Mesothelial cell of epicardium (in vitro differentiated cells): ENCODE results near the gene BEND5. TPM values are rescaled to one million over a fixed set of nuclear protein-coding genes. Genes with fewer than 3 reads are reported as not detected.

Experiments used
- DNase-seq, 2 experiments: peaks; one replicate each; pipeline ENCODE4 v3.0.0; 2021; ENCODE audit warnings: low spot score in 2 of 2; ENCODE audit not compliant: unreplicated experiment in 2 of 2
- H3K27ac Mint-ChIP-seq: 2 replicates; pipeline ENCODE4 v1.8.0; 2021; ENCODE audit warnings: mixed read lengths
- H3K27me3 Mint-ChIP-seq: 2 replicates; pipeline ENCODE4 v1.8.0; 2021; ENCODE audit warnings: low read depth, mixed read lengths
- H3K36me3 Mint-ChIP-seq: 2 replicates; pipeline ENCODE4 v1.8.0; 2021; ENCODE audit warnings: mixed read lengths
- H3K4me1 Mint-ChIP-seq: 2 replicates; pipeline ENCODE4 v1.8.0; 2021; ENCODE audit warnings: mixed read lengths
- H3K4me3 Mint-ChIP-seq: 2 replicates; pipeline ENCODE4 v1.8.0; 2021; ENCODE audit warnings: mild to moderate bottlenecking, moderate library complexity, mixed read lengths
- H3K9me3 Mint-ChIP-seq: 2 replicates; pipeline ENCODE4 v1.8.0; 2021; ENCODE audit warnings: mixed read lengths
- CTCF ChIP-seq: fragments of 200-600 bp; sonication (generic); IDR thresholded peaks from one replicate; pipeline ENCODE4 v1.5.0; 2021; ENCODE audit warnings: antibody characterized with exemption; ENCODE audit not compliant: unreplicated experiment
- total RNA-seq: library from RNA; stranded (reverse); gene quantifications from 3 replicates; pipeline ENCODE4 v1.2.1, GENCODE V29; 2021

The BEND5 gene
- total RNA-seq, 1 donor from 2014 or later: 14.8 TPM

GRCh38 chr1:48767975-48768510 lies 8.6 kb downstream of the BEND5 start:
- Mint-ChIP-seq H3K27ac (no peak overlapping the region), H3K4me1 (peaks cover 2% of the 10 kb centered on the region), H3K27me3 (no peaks in the 10 kb centered on the region), H3K4me3 (no peak overlapping the region), H3K9me3 (peaks cover 11% of the 10 kb centered on the region), H3K36me3 (peaks cover 23% of the 10 kb centered on the region)
- no peak for DNase-seq
- TF ChIP-seq CTCF: no peak

- no peak for DNase-seq
- peaks cover 8% of the 10 kb centered on the region for H3K4me1 Mint-ChIP-seq
- no peak overlapping the region for H3K4me3 Mint-ChIP-seq
- H3K36me3 Mint-ChIP-seq: peaks cover 21% of the 10 kb centered on the region
- H3K9me3 Mint-ChIP-seq: peaks cover 11% of the 10 kb centered on the region
- TF ChIP-seq CTCF: no peak
- H3K27ac Mint-ChIP-seq: no peak overlapping the region
- H3K27me3 Mint-ChIP-seq: no peaks in the 10 kb centered on the region
Measured at GRCh38 chr1:48765335-48765734, 11.4 kb downstream of the BEND5 start.

GRCh38 chr1:48761986-48762385 lies 14.7 kb downstream of the BEND5 start:
- no peaks in the 10 kb centered on the region for H3K27me3 Mint-ChIP-seq
- peaks cover 11% of the 10 kb centered on the region for H3K9me3 Mint-ChIP-seq
- H3K36me3 Mint-ChIP-seq: peaks cover 41% of the 10 kb centered on the region
- H3K4me3 Mint-ChIP-seq: no peak overlapping the region
- peaks cover 6% of the 10 kb centered on the region for H3K4me1 Mint-ChIP-seq
- no peak for TF ChIP-seq CTCF
- H3K27ac Mint-ChIP-seq: peak overlapping the region; percentile 31
- no peak for DNase-seq

GRCh38 chr1:48761411-48761810 lies 15.3 kb downstream of the BEND5 start:
- Mint-ChIP-seq H3K36me3 (peaks cover 43% of the 10 kb centered on the region), H3K4me3 (no peak overlapping the region), H3K27ac (peak overlapping the region; percentile 31), H3K9me3 (peaks cover 11% of the 10 kb centered on the region), H3K27me3 (no peaks in the 10 kb centered on the region), H3K4me1 (peaks cover 6% of the 10 kb centered on the region)
- no peak for TF ChIP-seq CTCF
- DNase-seq: no peak

GRCh38 chr1:48760857-48761256 lies 15.8 kb downstream of the BEND5 start:
- DNase-seq: no peak
- H3K27me3 Mint-ChIP-seq: no peaks in the 10 kb centered on the region
- no peak overlapping the region for H3K27ac Mint-ChIP-seq
- TF ChIP-seq CTCF: no peak
- H3K36me3 Mint-ChIP-seq: peaks cover 42% of the 10 kb centered on the region
- H3K9me3 Mint-ChIP-seq: peaks cover 8% of the 10 kb centered on the region
- no peak overlapping the region for H3K4me3 Mint-ChIP-seq
- peaks cover 6% of the 10 kb centered on the region for H3K4me1 Mint-ChIP-seq

- Mint-ChIP-seq H3K36me3 (peaks cover 41% of the 10 kb centered on the region), H3K4me3 (no peak overlapping the region), H3K9me3 (no peaks in the 10 kb centered on the region), H3K27me3 (no peaks in the 10 kb centered on the region), H3K27ac (no peak overlapping the region), H3K4me1 (peaks cover 6% of the 10 kb centered on the region)
- TF ChIP-seq CTCF: no peak
- no peak for DNase-seq
Measured at GRCh38 chr1:48758976-48759375, 17.7 kb downstream of the BEND5 start.
